Smooth muscle cell (in vitro differentiated cells): ENCODE measurements around the gene AIG1. TPM values are rescaled to one million over a fixed set of nuclear protein-coding genes. Genes with fewer than 3 reads are reported as not detected.

Experiments
- DNase-seq: peaks from one replicate; lab custom pipeline; 2025; ENCODE audit not compliant: unreplicated experiment; lab: John Stamatoyannopoulos, UW
- H2AFZ ChIP-seq: fragments of 200-600 bp; sonication (generic); 2 replicates; pipeline ENCODE4 v1.6.0; 2016; ENCODE audit warnings: antibody characterized with exemption, low read depth, mild to moderate bottlenecking
- H3F3A ChIP-seq: fragments of 200-600 bp; sonication (generic); 2 replicates; pipeline ENCODE4 v1.6.0; 2017; ENCODE audit warnings: antibody characterized with exemption, low read depth
- H3K27ac ChIP-seq: fragments of 200-600 bp; sonication (generic); 2 replicates; pipeline ENCODE4 v1.5.1; 2016; ENCODE audit warnings: low read depth, mild to moderate bottlenecking
- H3K27me3 ChIP-seq: fragments of 200-600 bp; sonication (generic); 2 replicates; pipeline ENCODE4 v1.6.1; 2016; ENCODE audit warnings: low read depth, mild to moderate bottlenecking
- H3K36me3 ChIP-seq: fragments of 200-600 bp; sonication (generic); 2 replicates; pipeline ENCODE4 v1.5.1; 2016; ENCODE audit warnings: low read depth
- H3K4me1 ChIP-seq: fragments of 200-600 bp; sonication (generic); 2 replicates; pipeline ENCODE4 v1.5.1; 2016; ENCODE audit warnings: low read depth
- H3K4me2 ChIP-seq: fragments of 200-600 bp; sonication (generic); 2 replicates; pipeline ENCODE4 v1.6.0; 2016; ENCODE audit warnings: mild to moderate bottlenecking
- H3K4me3 ChIP-seq: fragments of 200-600 bp; sonication (generic); 2 replicates; pipeline ENCODE4 v1.5.1; 2016; ENCODE audit warnings: mild to moderate bottlenecking
- H3K79me2 ChIP-seq: fragments of 200-600 bp; sonication (generic); 2 replicates; pipeline ENCODE4 v1.6.0; 2016; ENCODE audit warnings: low read depth, mild to moderate bottlenecking
- H3K9ac ChIP-seq: fragments of 200-600 bp; sonication (generic); 2 replicates; pipeline ENCODE4 v1.6.0; 2016; ENCODE audit warnings: low read depth
- H3K9me3 ChIP-seq: fragments of 200-600 bp; sonication (generic); replicated peaks from 2 replicates; pipeline ENCODE4 v1.5.1; 2016; ENCODE audit warnings: low read depth
- H4K20me1 ChIP-seq: fragments of 200-600 bp; sonication (generic); 2 replicates; pipeline ENCODE4 v1.6.0; 2016; ENCODE audit warnings: low read depth
- CTCF ChIP-seq: fragments of 200-600 bp; sonication (generic); IDR thresholded peaks from 2 replicates; pipeline ENCODE4 v1.5.1; 2017; ENCODE audit warnings: borderline replicate concordance, mild to moderate bottlenecking, antibody characterized with exemption; ENCODE audit not compliant: insufficient read depth, poor library complexity, severe bottlenecking
- WGBS: methylation state at CpG from one replicate; pipeline ENCODE4 v1.1.7; 2016; ENCODE audit warnings: low lambda C conversion rate; 5-methylcytosine and 5-hydroxymethylcytosine counted together
- polyA plus RNA-seq: library from polyadenylated mRNA; unstranded; fragments of >200 nt; fragmentation: Nextera tagmentation; extraction: Ambion mirVana; gene quantifications from 2 replicates; pipeline ENCODE4 v1.2.1, GENCODE V29; 2016
- total RNA-seq: library from RNA; depleted of rRNA; stranded (reverse); fragments of >200 nt; gene quantifications from 2 replicates; pipeline ENCODE4 v1.2.3, GENCODE V29; 2014

Gene AIG1
- total and polyA plus RNA-seq, 2 experiments from 2014 or later = 9.1 to 25.9 TPM

DNA sequence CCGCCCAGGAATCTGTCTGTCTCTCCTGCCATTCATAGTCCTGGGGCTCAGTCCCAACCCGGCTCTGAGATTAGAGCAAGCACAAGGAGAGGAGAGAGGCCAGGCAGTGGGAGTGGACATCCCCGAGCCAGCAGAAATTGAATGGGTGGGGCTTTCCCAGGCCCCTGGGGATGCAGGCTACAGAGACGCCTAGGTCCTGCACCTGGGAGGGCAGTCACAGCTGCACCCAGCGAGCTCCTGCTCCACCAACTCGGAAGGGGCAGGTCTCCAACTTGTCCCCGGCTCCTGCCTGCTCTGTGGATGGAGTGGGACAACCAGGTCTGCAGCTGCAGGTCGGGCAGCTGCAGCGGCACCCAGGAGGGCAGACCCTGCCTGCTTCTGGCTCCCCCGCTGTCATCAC, 11.1 kb upstream of the AIG1 start:
- 84% methylated on average over 10 of the region's 10 CpGs for WGBS
- Histone ChIP-seq H3K9ac (no peak overlapping the region), H3K79me2 (no peaks in the 10 kb centered on the region), H3K9me3 (no peaks in the 10 kb centered on the region), H3K36me3 (no peaks in the 10 kb centered on the region), H3K4me3 (no peak overlapping the region), H3K4me1 (no peaks in the 10 kb centered on the region), H3K27ac (no peak overlapping the region), H3F3A (no peaks in the 10 kb centered on the region), H3K27me3 (no peaks in the 10 kb centered on the region), H2AFZ (no peak overlapping the region), H3K4me2 (no peak overlapping the region), H4K20me1 (no peaks in the 10 kb centered on the region)
- no peak for DNase-seq
- no peak for TF ChIP-seq CTCF

GRCh38 chr6:143050509-143050908, 10.2 kb upstream of the AIG1 start:
- H3K36me3 ChIP-seq = no peaks in the 10 kb centered on the region
- DNase-seq = no peak
- H3K27ac ChIP-seq = no peak overlapping the region
- H2AFZ ChIP-seq = no peak overlapping the region
- no peaks in the 10 kb centered on the region for H3K27me3 ChIP-seq
- no peaks in the 10 kb centered on the region for H3K4me1 ChIP-seq
- no peaks in the 10 kb centered on the region for H3F3A ChIP-seq
- no peak for TF ChIP-seq CTCF
- no peak overlapping the region for H3K4me2 ChIP-seq
- H3K79me2 ChIP-seq = no peaks in the 10 kb centered on the region
- 99% methylated on average over 2 of the region's 2 CpGs for WGBS
- no peaks in the 10 kb centered on the region for H4K20me1 ChIP-seq
- no peak overlapping the region for H3K9ac ChIP-seq
- no peak overlapping the region for H3K4me3 ChIP-seq
- no peaks in the 10 kb centered on the region for H3K9me3 ChIP-seq

- Histone ChIP-seq H3K4me2 (no peak overlapping the region), H3F3A (no peaks in the 10 kb centered on the region), H4K20me1 (no peaks in the 10 kb centered on the region), H3K36me3 (no peaks in the 10 kb centered on the region), H2AFZ (no peak overlapping the region), H3K9me3 (no peaks in the 10 kb centered on the region), H3K4me1 (no peaks in the 10 kb centered on the region), H3K27me3 (no peaks in the 10 kb centered on the region), H3K9ac (no peak overlapping the region), H3K79me2 (no peaks in the 10 kb centered on the region), H3K27ac (no peak overlapping the region), H3K4me3 (no peak overlapping the region)
- no peak for TF ChIP-seq CTCF
- 90% methylated on average over 5 of the region's 5 CpGs for WGBS
- DNase-seq = no peak
Measured at GRCh38 chr6:143052282-143052681, 8.4 kb upstream of the AIG1 start.

DNA sequence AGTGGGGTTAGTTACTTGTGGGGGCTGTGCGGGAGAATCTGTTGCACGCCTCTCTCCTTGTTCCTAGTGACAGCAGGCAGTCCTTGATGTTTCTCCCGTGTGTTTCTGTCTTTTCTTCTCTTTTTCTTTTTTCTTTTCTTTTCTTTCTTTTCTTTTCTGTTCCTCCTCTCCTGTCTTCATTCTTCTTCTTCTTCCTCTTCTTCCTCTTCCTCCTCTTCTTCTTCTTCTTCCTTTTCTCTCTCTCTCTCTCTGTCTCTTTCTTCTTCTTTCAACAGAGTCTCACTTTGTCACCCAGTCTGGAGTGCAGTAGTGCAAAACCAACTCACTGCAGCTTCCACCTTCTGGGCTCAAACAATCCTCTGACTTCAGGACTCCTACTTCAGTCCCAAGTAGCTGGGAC, 6.8 kb upstream of the AIG1 start:
- Histone ChIP-seq H3K4me3 (no peak overlapping the region), H3K4me1 (no peaks in the 10 kb centered on the region), H3K79me2 (no peaks in the 10 kb centered on the region), H4K20me1 (no peaks in the 10 kb centered on the region), H3K36me3 (no peaks in the 10 kb centered on the region), H3K9ac (no peak overlapping the region), H3K9me3 (no peaks in the 10 kb centered on the region), H3F3A (no peaks in the 10 kb centered on the region), H3K27ac (no peak overlapping the region), H3K4me2 (no peak overlapping the region), H3K27me3 (no peaks in the 10 kb centered on the region), H2AFZ (no peak overlapping the region)
- TF ChIP-seq CTCF = no peak
- no peak for DNase-seq
- 86% methylated on average over 3 of the region's 3 CpGs for WGBS
